BLaER1 treated with 17β-estradiol and CSF1 and Interleukin-3, amounts not matched to agents 10 nM and 100 nM (cell line): ENCODE measurements around the gene NMT1.

ENCODE experiments used
- H3K27ac ChIP-seq, 11 experiments: shearing (Covaris generic); formaldehyde crosslinking; 2 replicates each; pipeline ENCODE4 v1.8.1; 2022
- H3K27me3 ChIP-seq, 11 experiments: shearing (Covaris generic); formaldehyde crosslinking; 2 replicates each; pipeline ENCODE4 v1.8.1; 2022
- H3K36me3 ChIP-seq, 11 experiments: shearing (Covaris generic); formaldehyde crosslinking; 2 replicates each; pipeline ENCODE4 v1.8.1; 2022
- H3K4me1 ChIP-seq, 10 experiments: shearing (Covaris generic); formaldehyde crosslinking; 2 replicates each; pipeline ENCODE4 v1.8.1; 2022
- H3K4me2 ChIP-seq, 11 experiments: shearing (Covaris generic); formaldehyde crosslinking; 2 replicates each; pipeline ENCODE4 v1.8.1; 2022
- H3K4me3 ChIP-seq, 10 experiments: shearing (Covaris generic); formaldehyde crosslinking; 2 replicates each; pipeline ENCODE4 v1.8.1; 2022
- H3K9ac ChIP-seq, 11 experiments: shearing (Covaris generic); formaldehyde crosslinking; 2 replicates each; pipeline ENCODE4 v1.8.1; 2022
- H3K9me3 ChIP-seq, 11 experiments: shearing (Covaris generic); formaldehyde crosslinking; replicated peaks in 1 of 11; 2 replicates each; pipeline ENCODE4 v1.8.1; 2022
- H4K20me1 ChIP-seq, 11 experiments: shearing (Covaris generic); formaldehyde crosslinking; 2 replicates each; pipeline ENCODE4 v1.8.1; 2022
- Cebpa-rat ChIP-seq, 11 experiments: shearing (Covaris generic); IDR thresholded peaks; 2 replicates each; pipeline ENCODE4 v1.8.1; 2022

NMT1 gene

GRCh38 chr17:45020354-45021138 lies 40.6 kb upstream of the NMT1 start:
- no peak for TF ChIP-seq Cebpa-rat (IDR thresholded peaks at IDR 0.05)
- Histone ChIP-seq H3K4me2 (peak overlapping the region in 4 of 11 experiments; percentile 71 to 95 (median 88); a peak in 2 of 22 replicates), H3K4me1 (peaks cover 22 to 36% (median 28%) of the 10 kb centered on the region in 10 experiments; a peak in 19 of 20 replicates), H3K36me3 (peaks cover 5 to 29% (median 14%) of the 10 kb centered on the region in 11 experiments; a peak in 18 of 22 replicates), H3K27me3 (peaks cover 50 to 61% (median 55%) of the 10 kb centered on the region in 11 experiments), H4K20me1 (peaks cover 0 to 78% (median 56%) of the 10 kb centered on the region in 11 experiments; a peak in 19 of 22 replicates), H3K4me3 (peak overlapping the region in 1 of 10 experiments; percentile 63; a peak in 1 of 20 replicates), H3K9ac (0 out of 22 replicates have a peak overlapping the region, but pooled peaks of 1 of the 11 experiments have one; percentile 71), H3K9me3 (no peaks in the 10 kb centered on the region), H3K27ac (no peak overlapping the region)

GRCh38 chr17:45021607-45022287 lies 39.4 kb upstream of the NMT1 start:
- peaks cover 22 to 36% (median 28%) of the 10 kb centered on the region in 10 experiments; a peak in 19 of 20 replicates for H3K4me1 ChIP-seq
- no peak for TF ChIP-seq Cebpa-rat (IDR thresholded peaks at IDR 0.05)
- H3K9me3 ChIP-seq: no peaks in the 10 kb centered on the region
- peak overlapping the region; percentile 22 to 63 (median 35); a peak in 13 of 20 replicates for H3K4me3 ChIP-seq
- no peak overlapping the region for H3K27ac ChIP-seq
- H4K20me1 ChIP-seq: peaks cover 0 to 78% (median 55%) of the 10 kb centered on the region in 11 experiments; a peak in 19 of 22 replicates
- H3K36me3 ChIP-seq: peaks cover 9 to 37% (median 19%) of the 10 kb centered on the region in 11 experiments
- peak overlapping the region in 8 of 11 experiments; percentile 16 to 71 (median 42); a peak in 15 of 22 replicates for H3K9ac ChIP-seq
- H3K27me3 ChIP-seq: peaks cover 50 to 60% (median 55%) of the 10 kb centered on the region in 11 experiments
- peak overlapping the region; percentile 65 to 94 (median 74) for H3K4me2 ChIP-seq

- Histone ChIP-seq H3K4me3 (peak overlapping the region in 1 of 10 experiments; percentile 43; a peak in 2 of 20 replicates), H3K9me3 (no peaks in the 10 kb centered on the region), H3K9ac (peak overlapping the region in 7 of 11 experiments; percentile 16 to 71 (median 53); a peak in 8 of 22 replicates), H3K4me1 (peaks cover 22 to 36% (median 28%) of the 10 kb centered on the region in 10 experiments; a peak in 19 of 20 replicates), H3K4me2 (peak overlapping the region in 10 of 11 experiments; percentile 67 to 94 (median 77); a peak in 19 of 22 replicates), H3K27ac (no peak overlapping the region), H3K36me3 (peaks cover 14 to 42% (median 23%) of the 10 kb centered on the region in 11 experiments), H3K27me3 (peaks cover 47 to 55% (median 52%) of the 10 kb centered on the region in 11 experiments), H4K20me1 (peaks cover 0 to 78% (median 55%) of the 10 kb centered on the region in 11 experiments; a peak in 19 of 22 replicates)
- no peak for TF ChIP-seq Cebpa-rat (IDR thresholded peaks at IDR 0.05)
Observed at GRCh38 chr17:45022288-45022648, 38.8 kb upstream of the NMT1 start.

- Histone ChIP-seq H4K20me1 (peaks cover 0 to 75% (median 52%) of the 10 kb centered on the region in 11 experiments; a peak in 19 of 22 replicates), H3K9ac (peak overlapping the region in 1 of 11 experiments; percentile 53; a peak in 2 of 22 replicates), H3K4me1 (peaks cover 22 to 36% (median 28%) of the 10 kb centered on the region in 10 experiments; a peak in 19 of 20 replicates), H3K27me3 (peaks cover 42 to 50% (median 47%) of the 10 kb centered on the region in 11 experiments), H3K4me3 (no peak overlapping the region), H3K4me2 (peak overlapping the region in 4 of 11 experiments; percentile 71 to 94 (median 82); a peak in 5 of 22 replicates), H3K27ac (no peak overlapping the region), H3K36me3 (peaks cover 14 to 47% (median 26%) of the 10 kb centered on the region in 11 experiments), H3K9me3 (no peaks in the 10 kb centered on the region)
- TF ChIP-seq Cebpa-rat (IDR thresholded peaks at IDR 0.05): no peak
Observed at GRCh38 chr17:45022655-45023339, 38.3 kb upstream of the NMT1 start.

- Histone ChIP-seq H3K27ac (no peak overlapping the region), H3K9me3 (no peaks in the 10 kb centered on the region), H3K27me3 (no peaks in the 10 kb centered on the region), H4K20me1 (peaks cover 0 to 63% (median 27%) of the 10 kb centered on the region in 11 experiments; a peak in 15 of 22 replicates), H3K4me3 (no peak overlapping the region), H3K9ac (peak overlapping the region in 4 of 11 experiments; percentile 19 to 43 (median 30); a peak in 3 of 22 replicates), H3K4me2 (peak overlapping the region in 6 of 11 experiments; percentile 5 to 73 (median 47); a peak in 8 of 22 replicates), H3K4me1 (peaks cover 15 to 38% (median 32%) of the 10 kb centered on the region in 10 experiments), H3K36me3 (peaks cover 60 to 91% (median 75%) of the 10 kb centered on the region in 11 experiments)
- no peak for TF ChIP-seq Cebpa-rat (IDR thresholded peaks at IDR 0.05)
Observed at GRCh38 chr17:45029096-45029495, 32.0 kb upstream of the NMT1 start.

- H3K4me1 ChIP-seq: peaks cover 15 to 38% (median 32%) of the 10 kb centered on the region in 10 experiments
- H3K27me3 ChIP-seq: no peaks in the 10 kb centered on the region
- peaks cover 0 to 63% (median 28%) of the 10 kb centered on the region in 11 experiments; a peak in 15 of 22 replicates for H4K20me1 ChIP-seq
- TF ChIP-seq Cebpa-rat (IDR thresholded peaks at IDR 0.05): no peak
- H3K4me3 ChIP-seq: no peak overlapping the region
- peak overlapping the region in 4 of 11 experiments; percentile 44 to 73 (median 54); a peak in 6 of 22 replicates for H3K4me2 ChIP-seq
- H3K36me3 ChIP-seq: peaks cover 60 to 91% (median 76%) of the 10 kb centered on the region in 11 experiments
- H3K27ac ChIP-seq: no peak overlapping the region
- 0 out of 22 replicates have a peak overlapping the region, but pooled peaks of 1 of the 11 experiments have one; percentile 19 for H3K9ac ChIP-seq
- H3K9me3 ChIP-seq: no peaks in the 10 kb centered on the region
Observed at GRCh38 chr17:45029758-45030423, 31.2 kb upstream of the NMT1 start.

- no peak overlapping the region for H3K4me3 ChIP-seq
- peaks cover 0 to 66% (median 32%) of the 10 kb centered on the region in 11 experiments; a peak in 16 of 22 replicates for H4K20me1 ChIP-seq
- no peak for TF ChIP-seq Cebpa-rat (IDR thresholded peaks at IDR 0.05)
- H3K36me3 ChIP-seq: peaks cover 69 to 89% (median 77%) of the 10 kb centered on the region in 11 experiments
- no peaks in the 10 kb centered on the region for H3K9me3 ChIP-seq
- H3K4me1 ChIP-seq: peaks cover 15 to 42% (median 33%) of the 10 kb centered on the region in 10 experiments
- H3K27ac ChIP-seq: no peak overlapping the region
- H3K27me3 ChIP-seq: no peaks in the 10 kb centered on the region
- H3K4me2 ChIP-seq: peak overlapping the region in 6 of 11 experiments; percentile 42 to 70 (median 50); a peak in 5 of 22 replicates
- no peak overlapping the region for H3K9ac ChIP-seq
Observed at GRCh38 chr17:45030733-45031132, 30.4 kb upstream of the NMT1 start.
